ENCODE data around the gene IL22. TPM values are rescaled to one million over a fixed set of nuclear protein-coding genes. Genes with fewer than 3 reads are reported as not detected.
"Not testable (repeated sequence)": the region's sequence is repeated elsewhere in the genome, so short reads cannot be mapped to it uniquely, and the experiment has no call there.

Gene IL22
- total RNA-seq, 1 donor from 2014 or later, result not detected

DNA sequence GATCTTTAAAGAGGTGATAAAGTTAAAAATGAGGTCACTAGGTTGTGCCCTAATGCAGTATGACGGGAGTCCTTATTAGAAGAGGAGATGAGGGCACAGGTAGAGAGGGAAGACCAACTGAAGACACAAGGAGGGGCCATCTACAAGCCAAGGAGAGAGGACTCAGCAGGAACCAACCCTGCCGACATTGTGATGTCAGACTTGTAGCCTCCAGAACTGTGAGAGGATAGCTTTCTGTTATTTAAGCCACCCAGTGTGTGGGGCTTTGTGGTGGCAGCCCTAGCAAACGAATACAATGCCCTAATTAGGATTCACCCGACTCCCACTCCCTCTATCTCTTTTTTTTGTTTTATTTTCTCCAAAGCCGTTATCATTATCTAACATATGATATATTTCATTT lies 19.9 kb downstream of the IL22 start:
- FAIRE-seq (no peak), DNase-seq (ENCODE audit: low spot score in 2 of 2) (no peak)

DNA sequence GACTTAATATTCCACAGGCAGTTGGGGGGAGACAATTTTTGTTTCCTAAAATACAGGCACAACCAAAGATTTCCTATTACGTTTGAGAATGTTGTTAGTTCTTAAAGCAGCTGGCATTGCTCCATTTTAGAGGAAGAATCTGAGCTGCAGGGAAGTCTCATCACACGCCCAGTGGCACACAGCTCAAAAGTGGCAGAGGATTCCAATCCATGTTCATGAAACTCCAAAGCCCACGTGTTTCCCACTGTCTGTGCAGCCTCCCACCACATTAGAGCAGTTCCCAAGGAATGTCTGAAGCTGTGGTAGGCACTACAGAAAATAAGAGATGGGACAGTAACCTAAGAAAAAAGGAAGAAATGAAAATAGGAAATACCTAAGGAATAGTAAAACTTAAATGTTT lies 21.7 kb downstream of the IL22 start:
- FAIRE-seq (no peak), DNase-seq (ENCODE audit: low spot score in 2 of 2) (no peak)

DNA sequence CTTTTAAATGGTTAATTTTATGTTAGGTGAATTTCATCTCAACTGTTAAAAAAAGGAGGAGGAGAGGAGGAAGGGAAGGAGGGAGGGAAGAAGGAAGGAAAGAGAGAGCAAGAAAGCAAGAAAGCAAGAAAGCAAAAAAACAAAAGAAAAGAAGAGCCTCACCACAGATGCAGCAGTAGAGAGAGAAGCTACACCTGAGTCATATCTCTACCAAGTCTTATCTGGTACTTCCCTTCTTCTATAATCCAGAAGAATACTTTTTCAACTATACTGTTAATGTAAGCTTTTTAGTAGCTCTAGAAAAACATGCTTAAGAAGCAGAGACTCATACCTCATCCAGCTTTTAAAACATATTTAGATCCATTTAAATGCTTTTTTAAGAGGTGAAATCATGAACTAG lies 22.2 kb downstream of the IL22 start:
- DNase-seq (ENCODE audit: low spot score in 2 of 2) (no peak), FAIRE-seq (no peak)

DNA sequence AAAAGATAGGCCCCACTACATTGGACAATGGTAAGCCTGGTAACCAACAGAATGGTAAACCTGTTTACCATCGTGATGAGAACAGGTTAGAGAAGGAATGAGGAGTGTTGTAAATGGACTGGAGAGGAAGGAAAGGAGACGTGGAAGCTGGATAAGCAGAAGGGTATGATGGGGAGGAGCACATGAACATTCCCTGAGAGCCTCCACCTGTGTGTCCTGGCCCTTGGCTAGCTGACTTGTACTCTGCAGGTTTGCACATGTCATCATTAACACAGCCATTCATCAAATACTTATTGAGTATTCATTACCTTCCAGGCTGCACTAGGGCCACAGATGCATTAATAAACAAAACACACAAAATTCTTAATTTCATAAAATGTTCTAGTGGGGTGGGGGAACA lies 23.4 kb downstream of the IL22 start:
- FAIRE-seq (no peak), DNase-seq (ENCODE audit: low spot score in 2 of 2) (no peak)

DNA sequence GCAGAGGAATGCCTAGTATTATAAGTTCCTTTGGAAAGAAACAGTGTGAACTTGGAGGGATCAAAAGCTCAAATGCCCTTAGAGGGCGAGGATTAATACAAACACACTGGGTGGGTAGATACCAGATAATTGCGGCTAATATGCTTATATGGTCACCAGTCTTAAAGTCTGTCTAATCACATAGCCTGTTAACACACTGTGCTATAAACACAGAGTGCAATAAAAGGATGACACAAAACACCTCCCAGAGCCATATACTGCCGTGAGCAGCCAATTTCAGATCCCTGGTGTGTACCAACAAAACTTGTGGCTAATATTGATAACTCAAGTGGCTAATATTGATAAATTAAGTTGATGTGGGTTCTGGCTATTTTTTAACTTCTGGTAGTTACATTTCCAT lies 26.0 kb downstream of the IL22 start:
- no peak for FAIRE-seq
- no peak for DNase-seq (ENCODE audit: low spot score in 2 of 2)

DNA sequence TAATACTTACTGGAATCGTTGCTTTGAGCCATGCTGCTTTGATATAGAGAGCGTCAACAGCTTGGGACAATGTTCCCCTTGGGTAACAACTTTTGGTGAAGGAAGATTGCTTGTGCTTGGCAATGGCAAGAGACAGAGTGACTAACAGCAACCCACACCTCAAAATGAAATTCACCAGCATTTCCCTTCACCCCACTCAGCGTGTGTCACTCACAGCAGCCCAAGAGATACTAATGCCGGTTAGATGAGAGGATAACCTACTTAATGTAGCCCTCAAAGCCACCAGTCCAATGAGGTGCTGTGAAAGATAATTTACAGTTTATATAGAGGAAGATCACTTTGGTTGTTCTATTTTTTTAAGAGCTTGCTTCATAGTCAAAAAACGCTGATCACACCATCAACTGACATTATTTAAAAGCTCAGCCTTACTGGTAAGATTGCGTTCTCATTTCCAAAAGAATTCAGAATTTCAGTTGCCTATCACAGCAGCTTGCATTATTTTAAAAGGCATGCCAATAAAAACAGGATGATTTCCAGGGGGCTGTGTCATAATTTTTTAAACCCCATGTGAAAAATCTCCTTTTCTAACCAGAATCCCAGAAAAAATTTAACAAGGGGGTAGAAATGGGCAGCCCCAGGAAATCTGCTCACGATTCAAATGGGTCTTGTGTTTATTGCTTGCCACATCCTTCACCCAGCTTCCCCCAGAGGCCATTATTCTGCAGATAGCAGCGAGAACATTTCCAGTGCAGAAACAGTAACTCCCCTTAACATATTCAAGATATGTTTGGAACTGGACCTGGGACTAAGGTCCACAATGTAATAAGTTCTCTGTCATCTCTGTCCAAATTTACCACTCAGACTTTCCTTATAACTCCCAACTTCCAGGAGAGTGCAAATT lies 27.6 kb downstream of the IL22 start, which contains the start of gene IL26:
TSS of gene IL26 (minus strand) at position 235 of the 901 bp plus-strand sequence. CDS start at position 181, 54 bp downstream.
- FAIRE-seq (no peak), DNase-seq (ENCODE audit: low spot score in 2 of 2) (no peak)

DNA sequence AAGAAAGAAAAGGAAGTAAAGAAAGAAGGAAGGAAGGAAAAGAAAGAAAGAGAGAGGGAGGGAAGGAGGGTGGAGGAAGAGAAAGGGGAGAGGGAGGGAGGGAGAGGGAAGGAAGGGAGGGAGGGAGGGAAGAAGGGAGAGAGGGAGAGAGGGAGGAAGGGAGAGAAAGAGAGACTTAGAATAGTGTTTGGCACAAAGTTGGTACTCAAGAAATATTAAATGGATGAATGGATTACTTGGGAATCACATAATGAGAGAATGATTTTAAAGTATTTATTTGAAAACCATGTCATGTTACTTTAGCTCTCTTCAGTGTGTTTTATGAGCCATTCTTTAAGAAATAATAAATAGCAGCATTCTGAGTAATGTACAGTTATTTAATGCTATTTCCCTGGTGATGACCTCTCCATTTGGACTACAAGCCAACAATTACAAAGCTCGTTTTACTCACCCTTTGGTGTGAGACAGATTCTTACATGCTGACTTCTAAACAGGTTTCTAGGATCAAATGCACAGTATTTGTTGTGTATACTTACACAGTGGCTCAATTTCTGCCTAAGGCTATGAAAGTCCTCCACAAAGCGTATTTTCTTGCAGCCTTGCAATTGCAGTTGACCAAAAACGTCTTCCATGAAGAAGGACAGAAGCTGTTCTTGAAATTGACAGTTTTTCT lies 28.7 kb downstream of the IL22 start:
- FAIRE-seq, result no peak
- no peak for DNase-seq (ENCODE audit: low spot score in 2 of 2)

DNA sequence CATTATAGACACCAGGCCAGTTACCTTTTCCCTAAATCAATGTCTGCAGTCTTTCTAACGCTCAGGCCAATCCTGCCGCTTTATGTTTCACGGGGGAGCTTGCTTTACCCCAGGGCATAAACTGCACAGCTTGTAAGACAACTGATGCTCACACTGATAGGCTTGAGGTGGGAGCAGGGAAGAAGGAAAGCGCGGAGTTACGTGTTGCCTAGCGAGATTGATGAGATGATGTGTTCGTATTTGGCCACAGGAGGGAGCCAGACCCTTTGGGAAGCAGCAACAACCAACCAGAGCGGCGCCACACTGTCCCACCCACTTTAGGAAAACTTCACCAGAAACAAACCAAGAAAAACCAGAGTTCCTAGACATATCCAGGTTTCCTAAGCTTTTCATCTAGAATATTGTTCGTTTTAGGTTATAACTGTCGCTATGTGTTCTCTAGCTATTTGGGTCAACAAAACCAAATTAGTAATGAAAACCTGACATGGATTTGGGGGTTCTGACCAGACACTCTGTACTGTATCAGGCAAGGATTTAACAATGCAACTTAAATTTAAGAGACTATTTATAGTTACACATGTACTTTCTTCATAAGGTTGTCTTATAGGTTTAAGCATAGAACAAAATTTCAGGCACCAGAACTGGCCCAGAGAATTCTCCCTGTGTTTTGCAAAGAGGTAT lies 30.2 kb downstream of the IL22 start:
- DNase-seq (ENCODE audit: low spot score in 2 of 2) (peak; percentile 10 to 63), FAIRE-seq (peak; percentile 68)

DNA sequence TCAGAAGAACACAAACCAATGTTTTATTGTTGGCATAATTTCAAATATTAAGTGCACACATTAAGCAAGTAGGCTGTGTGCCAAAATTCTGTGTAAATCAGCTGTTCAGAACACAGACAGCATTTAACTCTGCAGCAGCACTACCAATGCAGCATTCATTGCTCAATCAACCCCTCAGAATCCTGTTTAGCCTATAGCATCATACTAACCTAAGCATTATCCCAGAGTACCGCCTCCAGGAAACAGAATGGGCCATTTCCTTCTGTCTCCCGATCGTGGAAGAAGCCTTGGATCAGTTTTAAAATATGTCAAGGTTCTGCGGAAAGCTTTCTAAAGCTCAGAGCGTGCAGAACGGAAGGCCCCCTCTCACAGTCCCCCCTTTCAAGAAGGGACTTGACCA lies 31.1 kb downstream of the IL22 start:
- no peak for FAIRE-seq
- DNase-seq (ENCODE audit: low spot score in 2 of 2), result no peak

DNA sequence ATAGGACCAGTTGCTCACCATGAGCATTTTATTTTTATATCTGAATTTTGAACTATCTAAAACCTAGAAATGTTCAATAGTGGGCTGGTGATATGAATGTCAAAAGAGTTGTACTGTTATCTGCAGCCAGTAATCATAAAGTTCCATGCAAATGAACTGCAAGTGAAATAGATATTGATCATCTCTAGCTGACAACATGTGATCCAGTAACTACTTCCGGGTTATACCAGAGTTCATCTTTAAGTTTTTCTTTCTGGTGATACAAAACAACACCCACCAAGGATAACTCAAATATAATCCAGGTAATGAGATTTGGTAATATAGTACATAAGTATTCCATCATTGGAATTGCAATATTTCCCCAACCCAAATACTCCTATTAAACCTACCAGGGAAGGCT lies 31.9 kb downstream of the IL22 start:
- FAIRE-seq (no peak), DNase-seq (ENCODE audit: low spot score in 2 of 2) (no peak)

DNA sequence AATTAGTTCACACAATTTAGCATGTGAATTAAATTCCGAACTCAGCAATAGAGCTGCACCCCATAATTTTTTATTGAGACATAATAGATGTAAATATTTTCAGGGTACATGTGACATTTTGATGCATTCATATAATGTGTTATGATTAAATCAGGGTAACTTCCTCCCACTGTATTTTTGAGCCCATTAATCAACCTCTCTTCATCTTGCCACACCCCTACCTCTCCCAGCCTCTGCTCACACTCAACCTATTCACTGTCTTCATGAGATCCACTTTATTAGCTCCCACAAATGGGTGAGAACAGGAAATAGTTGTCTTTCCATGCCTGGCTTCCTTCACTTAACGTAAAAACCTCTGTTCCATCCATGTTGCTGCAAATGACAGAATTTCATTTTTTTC lies 42.5 kb downstream of the IL22 start:
- DNase-seq (ENCODE audit: low spot score in 2 of 2) (no peak), FAIRE-seq (no peak)

DNA sequence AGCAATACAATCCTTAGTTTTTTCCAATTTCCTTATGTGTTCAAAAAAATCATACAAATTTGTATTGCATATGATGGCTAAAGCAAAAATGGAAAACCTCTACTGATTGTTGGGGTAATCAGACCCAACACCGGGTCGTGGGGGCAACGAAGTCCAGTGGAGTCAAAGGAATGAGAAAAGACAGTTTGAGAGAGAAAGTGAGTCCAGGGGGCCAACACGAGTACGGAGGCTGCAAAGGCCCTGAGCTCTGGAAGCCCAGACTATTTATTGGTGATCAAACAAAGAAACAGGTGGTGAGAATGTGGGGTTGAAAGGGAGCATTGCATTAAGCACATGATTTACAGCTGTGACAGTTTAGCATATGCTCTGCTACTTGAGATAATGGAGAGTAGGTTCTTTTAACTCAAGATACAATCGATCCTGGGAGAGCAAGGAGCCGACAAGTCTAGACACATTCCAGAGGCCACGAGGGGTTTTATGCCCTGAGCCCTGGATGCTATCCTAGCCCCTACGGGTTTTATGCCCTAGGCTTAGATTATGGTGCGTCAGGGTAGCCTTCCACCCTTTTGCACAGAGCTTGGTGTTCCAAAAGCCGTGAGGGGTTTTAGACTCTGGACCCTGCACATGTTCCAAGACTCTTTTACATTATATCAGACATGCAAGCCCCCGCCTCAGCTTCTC lies 44.2 kb downstream of the IL22 start:
- not testable (repeated sequence) for DNase-seq (ENCODE audit: low spot score in 2 of 2); FAIRE-seq

DNA sequence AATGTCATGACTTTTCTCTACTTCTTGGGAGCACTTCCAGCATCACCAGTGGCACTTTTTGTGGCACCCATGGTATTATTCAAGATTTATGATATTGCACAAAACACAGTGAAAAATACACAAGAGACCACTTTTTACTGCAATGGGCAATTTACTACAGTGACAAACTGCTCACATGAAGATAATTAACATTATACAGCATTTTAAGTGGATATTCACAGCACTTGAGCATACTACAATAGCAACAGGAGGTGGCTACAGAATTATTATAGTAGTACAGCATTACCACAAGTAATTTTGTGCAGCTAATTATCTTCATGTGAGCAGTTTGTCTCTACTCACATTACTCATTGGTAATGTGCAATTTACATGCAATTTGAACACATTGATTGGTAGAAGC lies 46.1 kb downstream of the IL22 start:
- FAIRE-seq (no peak), DNase-seq (ENCODE audit: low spot score in 2 of 2) (no peak)

DNA sequence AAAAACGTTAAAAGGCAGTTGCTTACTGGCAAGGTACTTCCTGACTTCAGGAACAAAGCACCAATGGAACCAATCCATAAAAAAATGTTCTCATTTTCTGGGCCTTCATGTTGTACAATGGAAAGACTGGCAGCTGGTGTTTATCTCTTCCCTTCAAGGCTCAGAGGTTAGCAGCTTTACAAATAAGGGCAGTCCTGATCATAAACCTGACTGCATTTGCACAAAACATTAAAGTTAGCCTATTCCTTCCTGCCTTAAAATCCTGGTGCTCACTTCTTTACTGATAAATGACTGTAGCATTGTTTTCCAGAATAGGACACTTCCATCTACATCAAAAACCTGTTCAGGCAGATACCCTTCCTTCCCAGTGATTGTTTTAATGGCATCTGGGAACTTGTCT lies 47.0 kb downstream of the IL22 start:
- DNase-seq (ENCODE audit: low spot score in 2 of 2), result no peak
- FAIRE-seq, result no peak

DNA sequence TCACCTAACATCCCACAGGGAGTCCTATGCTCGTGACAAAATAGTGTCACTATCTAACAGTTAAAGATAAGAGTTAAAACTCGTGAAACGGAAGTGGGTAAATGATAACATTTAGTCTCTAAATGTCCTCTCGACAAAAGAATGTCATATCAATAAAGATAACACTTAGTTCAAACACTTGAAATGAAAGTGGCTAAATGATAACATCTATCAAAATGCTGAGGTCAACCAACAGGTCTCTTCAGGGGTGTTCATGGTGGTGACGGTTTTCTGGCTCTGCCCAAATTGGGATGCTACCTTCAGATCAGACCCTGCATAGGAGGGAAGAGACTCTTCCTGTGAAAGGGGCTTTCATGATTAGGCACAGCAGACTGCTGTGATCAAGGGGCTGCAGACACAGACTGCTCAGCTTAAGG lies 49.9 kb downstream of the IL22 start:
- no peak for FAIRE-seq
- no peak for DNase-seq (ENCODE audit: low spot score in 2 of 2)

DNA sequence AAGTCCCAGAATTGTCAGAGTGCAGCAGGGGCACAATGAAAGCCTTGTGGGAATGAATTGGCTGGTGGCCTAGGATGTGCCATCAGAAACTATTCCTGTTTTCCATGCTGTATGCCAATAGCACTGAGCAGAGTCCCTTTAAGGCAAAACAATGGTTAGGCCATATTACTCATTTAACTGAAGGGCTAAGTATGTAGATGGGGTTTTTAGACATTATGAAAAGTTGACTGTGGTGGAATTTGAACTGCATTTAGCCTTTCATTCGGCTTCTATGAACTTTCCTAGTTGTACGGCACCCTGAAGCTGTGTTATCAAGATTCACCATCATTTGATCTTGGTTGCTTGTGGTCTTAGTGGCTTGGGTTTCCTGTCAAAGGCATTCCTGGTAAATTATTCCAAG lies 52.5 kb downstream of the IL22 start:
- DNase-seq (ENCODE audit: low spot score in 2 of 2) (no peak), FAIRE-seq (no peak)

DNA sequence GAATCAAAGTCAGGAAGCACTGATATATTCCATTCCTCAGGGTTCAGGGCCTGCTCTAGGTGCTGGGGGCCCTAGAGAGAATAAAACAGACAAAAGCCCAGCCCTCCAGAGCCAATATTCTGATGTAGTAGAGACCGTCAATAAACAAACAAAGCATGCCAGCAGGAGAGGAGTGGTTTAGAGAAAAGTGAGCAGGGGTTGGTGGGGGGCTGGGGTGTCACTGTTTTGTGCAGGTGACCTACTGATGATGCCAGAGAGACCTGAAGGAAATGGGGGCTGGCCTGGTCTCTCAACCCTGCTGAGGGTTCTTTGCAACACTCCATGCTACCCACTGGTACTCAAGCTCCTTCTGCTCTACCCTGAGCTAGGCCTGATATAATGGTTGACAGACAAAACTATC lies 54.3 kb downstream of the IL22 start:
- FAIRE-seq, result no peak
- no peak for DNase-seq (ENCODE audit: low spot score in 2 of 2)

DNA sequence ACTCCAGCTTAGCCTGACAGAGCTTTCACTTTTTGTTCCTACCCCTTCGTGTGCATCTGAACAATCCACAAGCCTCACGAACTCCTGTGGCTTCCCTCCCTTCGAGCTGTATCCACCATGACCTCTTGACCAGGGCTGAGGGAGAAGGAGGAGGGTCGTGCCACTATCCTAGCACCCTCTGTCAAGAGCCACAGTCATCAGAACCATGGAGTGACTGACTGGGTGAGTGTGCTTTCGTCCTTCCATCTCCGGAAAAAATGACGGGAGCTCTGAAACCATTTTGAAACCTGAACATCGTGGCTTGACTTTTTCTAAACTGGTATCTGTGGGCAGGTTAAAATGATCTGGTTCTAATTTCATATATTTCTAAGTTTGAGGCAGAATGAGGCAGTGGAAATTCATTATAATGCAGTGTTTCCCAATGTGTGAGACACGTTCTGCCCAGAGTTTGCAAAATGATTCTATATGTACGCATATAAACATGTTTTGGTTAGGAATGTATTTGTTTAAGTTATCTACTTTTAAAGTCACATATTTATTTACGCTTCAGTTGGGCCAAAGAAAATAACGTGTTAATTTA lies 54.8 kb downstream of the IL22 start:
- no peak for DNase-seq (ENCODE audit: low spot score in 2 of 2)

More for the DNA sequence above, 54.8 kb downstream of the IL22 start:
- FAIRE-seq, result no peak
